SK-N-SH treated with all-trans-retinoic acid at 6 μM for 48 hours (cell line): ENCODE measurements around the gene LRRC14B.

Experiments
- ARNTL ChIP-seq: fragments of 450-650 bp; formaldehyde crosslinking; IDR thresholded peaks from 2 replicates; pipeline ENCODE4 v1.5.0; 2020; ENCODE audit warnings: low read depth, mild to moderate bottlenecking, moderate library complexity, borderline replicate concordance
- CSDC2 ChIP-seq: fragments of 250-450 bp; sonication (Bioruptor Pico); IDR thresholded peaks from 2 replicates; pipeline ENCODE4 v1.5.0; 2020; ENCODE audit warnings: mild to moderate bottlenecking, moderate library complexity
- GLIS3 ChIP-seq: fragments of 250-450 bp; sonication (Bioruptor Pico); IDR thresholded peaks from 2 replicates; pipeline ENCODE4 v1.5.0; 2020; ENCODE audit warnings: mild to moderate bottlenecking, moderate library complexity
- RARB ChIP-seq: fragments of 250-450 bp; sonication (Bioruptor Pico); IDR thresholded peaks from 2 replicates; pipeline ENCODE4 v1.8.0; 2021; ENCODE audit warnings: mild to moderate bottlenecking, moderate library complexity
- SNAI2 ChIP-seq: fragments of 250-450 bp; sonication (Bioruptor Pico); IDR thresholded peaks from 2 replicates; pipeline ENCODE4 v1.5.0; 2020; ENCODE audit warnings: mild to moderate bottlenecking, moderate library complexity
- ZFP30 ChIP-seq: fragments of 450-650 bp; formaldehyde crosslinking; IDR thresholded peaks from 2 replicates; pipeline ENCODE4 v1.5.0; 2022; ENCODE audit warnings: mild to moderate bottlenecking, moderate library complexity
- ZNF565 ChIP-seq: fragments of 450-650 bp; formaldehyde crosslinking; conservative IDR thresholded peaks from 2 replicates; pipeline ENCODE4 v1.5.0; 2020; ENCODE audit warnings: low read depth, mild to moderate bottlenecking, moderate library complexity
- ZNF8 ChIP-seq: fragments of 450-650 bp; formaldehyde crosslinking; IDR thresholded peaks from 2 replicates; pipeline ENCODE4 v1.5.0; 2020; ENCODE audit warnings: mild to moderate bottlenecking, moderate library complexity
- TF ChIP-seq, protein P1 (sequence below): fragments of 250-450 bp; sonication (Bioruptor Pico); IDR thresholded peaks from 2 replicates; pipeline ENCODE4 v1.5.1; 2020; ENCODE audit warnings: low read depth, mild to moderate bottlenecking, moderate library complexity

DNA sequence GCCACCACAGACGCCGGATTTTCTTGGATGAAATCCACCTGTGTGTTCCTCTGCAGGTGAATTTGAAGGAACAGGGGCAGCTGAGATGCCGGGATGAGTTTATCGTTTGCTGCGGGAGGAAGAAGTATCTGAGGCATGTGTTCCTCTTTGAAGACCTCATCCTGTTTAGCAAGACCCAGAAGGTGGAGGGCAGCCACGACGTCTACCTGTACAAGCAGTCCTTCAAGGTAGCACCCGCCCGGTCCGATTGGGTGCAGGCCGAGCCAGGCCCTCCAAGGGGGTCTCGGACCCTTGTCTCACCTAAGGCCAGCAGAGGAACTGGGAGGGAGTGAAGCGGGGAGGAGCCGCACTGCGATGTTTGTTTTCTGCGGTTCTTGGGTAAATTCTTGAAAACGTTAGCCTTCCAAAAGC, 18.4 kb upstream of the LRRC14B start:
- TF ChIP-seq, protein P1, sequence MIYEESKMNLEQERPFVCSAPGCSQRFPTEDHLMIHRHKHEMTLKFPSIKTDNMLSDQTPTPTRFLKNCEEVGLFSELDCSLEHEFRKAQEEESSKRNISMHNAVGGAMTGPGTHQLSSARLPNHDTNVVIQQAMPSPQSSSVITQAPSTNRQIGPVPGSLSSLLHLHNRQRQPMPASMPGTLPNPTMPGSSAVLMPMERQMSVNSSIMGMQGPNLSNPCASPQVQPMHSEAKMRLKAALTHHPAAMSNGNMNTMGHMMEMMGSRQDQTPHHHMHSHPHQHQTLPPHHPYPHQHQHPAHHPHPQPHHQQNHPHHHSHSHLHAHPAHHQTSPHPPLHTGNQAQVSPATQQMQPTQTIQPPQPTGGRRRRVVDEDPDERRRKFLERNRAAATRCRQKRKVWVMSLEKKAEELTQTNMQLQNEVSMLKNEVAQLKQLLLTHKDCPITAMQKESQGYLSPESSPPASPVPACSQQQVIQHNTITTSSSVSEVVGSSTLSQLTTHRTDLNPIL (CRISPR knock-in tag) = no peak
- TF ChIP-seq GLIS3 (CRISPR knock-in tag) = no peak
- TF ChIP-seq ZFP30 (CRISPR knock-in tag) = no peak
- TF ChIP-seq CSDC2 (CRISPR knock-in tag) = no peak
- no peak for TF ChIP-seq ARNTL (CRISPR knock-in tag)
- no peak for TF ChIP-seq RARB (CRISPR knock-in tag)
- no peak for TF ChIP-seq ZNF8 (CRISPR knock-in tag)
- no peak for TF ChIP-seq SNAI2 (CRISPR knock-in tag)
- no peak for TF ChIP-seq ZNF565
